GM12864 (cell line): ENCODE results near the gene LEP.

Experiments
- DNase-seq: peaks from one replicate; pipeline ENCODE4 v3.0.0-alpha.2; 2011; ENCODE audit warnings: low read depth
- H3K4me3 ChIP-seq: 2 replicates; pipeline ENCODE4 v1.5.1; 2011; ENCODE audit warnings: mild to moderate bottlenecking, low read depth, low read length, control low read depth
- CTCF ChIP-seq: IDR thresholded peaks from 2 replicates; pipeline ENCODE4 v1.5.1; 2011; ENCODE audit warnings: low read depth, mild to moderate bottlenecking, moderate library complexity, low read length, control low read depth, inconsistent platforms; ENCODE audit errors: missing control alignments

LEP gene

DNA sequence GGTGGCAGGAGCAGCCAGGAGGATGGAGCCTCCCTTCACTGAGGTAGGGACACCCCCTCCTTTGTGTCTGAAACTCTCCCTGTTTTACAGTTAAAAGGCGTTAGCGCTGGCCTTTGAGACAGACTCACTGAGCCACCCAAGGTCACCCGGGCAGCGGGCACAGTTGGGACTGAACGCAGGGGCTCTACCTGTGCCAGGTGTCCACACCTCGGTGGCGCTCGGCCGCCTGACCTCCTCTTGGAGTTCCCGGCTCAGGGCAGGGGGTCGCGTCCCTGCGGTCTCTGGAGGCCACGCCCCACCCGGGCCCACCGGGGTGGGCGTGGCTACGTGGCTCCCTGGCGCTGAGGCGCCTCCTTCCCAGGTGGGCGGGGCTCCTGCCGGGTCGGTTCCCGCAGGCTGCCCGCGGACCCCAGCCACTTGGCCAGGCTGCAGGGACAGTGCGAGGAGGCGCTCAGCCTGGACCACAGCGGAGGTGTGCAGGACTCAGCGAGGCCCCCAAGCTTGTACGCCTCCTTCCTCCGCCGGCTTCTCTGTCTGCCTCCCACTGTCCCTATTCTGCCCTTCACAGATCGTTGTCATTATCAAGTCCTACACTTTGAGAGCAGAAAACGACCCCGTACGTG lies 39.9 kb upstream of the LEP start:
- no peak overlapping the region for H3K4me3 ChIP-seq
- no peak for DNase-seq
- no peak for TF ChIP-seq CTCF

GRCh38 chr7:128201690-128202085 lies 39.4 kb upstream of the LEP start:
- H3K4me3 ChIP-seq: no peak overlapping the region
- TF ChIP-seq CTCF: no peak
- DNase-seq: no peak

DNA sequence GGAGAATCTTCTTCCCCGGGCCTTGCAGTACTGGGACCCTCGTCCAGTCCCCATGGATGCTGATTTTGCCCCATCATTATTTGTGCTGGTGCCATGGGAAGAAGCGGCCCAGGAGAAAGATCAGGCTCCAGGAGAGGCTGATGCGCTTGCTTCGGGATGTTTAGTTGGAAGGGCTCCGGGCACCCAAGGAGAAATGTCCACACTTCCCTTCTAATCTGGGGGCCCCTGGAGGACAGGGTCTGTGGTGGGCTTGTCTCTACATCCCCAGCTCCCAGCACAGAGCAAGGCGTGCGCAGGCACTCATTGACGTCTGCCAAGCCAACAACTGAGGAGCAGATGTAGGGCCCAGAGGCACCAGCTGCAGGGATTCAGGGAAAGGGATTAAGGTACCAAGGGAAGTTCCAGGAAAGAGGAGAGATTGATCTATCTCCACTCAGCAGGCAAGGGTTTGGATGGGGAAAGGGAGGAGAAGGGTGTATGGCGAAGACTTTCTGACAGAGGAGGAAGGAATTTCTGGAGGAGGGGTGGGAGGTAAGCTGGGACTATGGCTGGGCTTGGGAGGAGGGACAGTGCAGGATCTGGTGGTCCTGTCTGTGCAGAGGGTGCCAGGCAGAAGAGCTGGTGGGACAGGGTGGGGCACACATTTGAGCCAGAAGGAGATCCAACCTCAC lies 38.7 kb upstream of the LEP start:
- DNase-seq: no peak
- no peak for TF ChIP-seq CTCF
- H3K4me3 ChIP-seq: no peak overlapping the region

- no peak overlapping the region for H3K4me3 ChIP-seq
- DNase-seq: no peak
- no peak for TF ChIP-seq CTCF
Observed at GRCh38 chr7:128203047-128203491, 38.0 kb upstream of the LEP start.

- DNase-seq: no peak
- no peak overlapping the region for H3K4me3 ChIP-seq
- no peak for TF ChIP-seq CTCF
Observed at GRCh38 chr7:128203710-128204214, 37.3 kb upstream of the LEP start.

DNA sequence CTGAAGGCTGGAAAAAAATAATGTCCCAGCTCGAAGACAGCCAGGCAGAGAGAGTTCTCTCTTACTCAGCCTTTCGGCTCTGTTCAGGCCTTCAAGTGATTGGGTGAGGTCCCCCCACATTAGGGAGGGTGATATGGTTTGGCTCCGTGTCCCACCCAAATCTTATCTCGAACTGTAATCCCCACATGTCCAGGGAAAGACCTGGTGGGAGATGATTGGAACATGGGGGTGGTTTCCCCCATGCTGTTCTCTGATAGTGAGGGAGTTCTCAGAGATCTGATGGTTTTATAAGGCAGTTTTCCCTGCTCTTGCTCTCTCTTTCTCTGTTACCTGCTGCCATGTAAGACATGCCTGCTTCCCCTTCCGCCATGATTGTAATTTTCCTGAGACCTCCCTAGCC lies 36.6 kb upstream of the LEP start:
- DNase-seq: no peak
- no peak overlapping the region for H3K4me3 ChIP-seq
- no peak for TF ChIP-seq CTCF

DNA sequence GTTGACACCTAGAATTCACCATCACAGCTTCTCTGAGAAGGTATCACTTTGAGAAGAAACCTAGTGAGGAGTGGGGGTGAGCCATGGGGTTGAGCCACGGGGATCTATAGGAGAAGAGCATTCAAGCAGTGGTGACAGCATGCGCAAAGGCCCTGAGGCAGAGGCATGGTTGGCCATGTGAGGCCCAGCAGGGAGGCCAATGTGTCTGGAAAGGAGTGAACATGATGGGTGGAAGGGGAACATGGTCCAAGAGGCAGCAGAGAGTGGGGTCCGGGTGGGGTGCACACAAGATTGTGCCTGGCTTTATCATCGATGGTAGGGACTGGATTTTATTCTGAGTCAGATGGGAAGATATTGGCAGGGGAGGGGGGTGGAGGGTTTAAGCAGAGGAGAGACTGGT lies 36.0 kb upstream of the LEP start:
- H3K4me3 ChIP-seq: no peak overlapping the region
- TF ChIP-seq CTCF: no peak
- DNase-seq: no peak
